Activated T-helper 1 cell treated with anti-CD3 and anti-CD28 coated beads, Interleukin-12 subunit alpha, Interleukin-12 subunit beta, Interleukin-2, Interleukin-4 antibody, amounts not matched to agents 30 ng/mL and 10 ng/mL and 1 ng/mL, durations not matched to agents 14 hours and 24 hours and 36 hours (primary cell): ENCODE data around the gene PHF1. TPM values are rescaled to one million over a fixed set of nuclear protein-coding genes. Genes with fewer than 3 reads are reported as not detected.

Experiments used
- total RNA-seq: library from RNA; stranded (reverse); gene quantifications from 2 replicates; pipeline ENCODE4 v1.2.3, GENCODE V29; 2022

Gene PHF1
- total RNA-seq, 1 donor from 2014 or later, result 38.8 TPM

Other genes starting within 250 kb of the PHF1 start
- gene COL11A2, start 218.5 kb upstream of the PHF1 start, total RNA-seq, result 0.61 and 0.65 TPM in 2 replicates
- gene RXRB, start 210.3 kb upstream of the PHF1 start, total RNA-seq, result 46.6 and 47.4 TPM in 2 replicates
- 67.1 and 68.8 TPM in 2 replicates for gene SLC39A7, start 210.1 kb upstream of the PHF1 start, total RNA-seq
- 14.8 and 15.2 TPM in 2 replicates for gene HSD17B8, start 206.4 kb upstream of the PHF1 start, total RNA-seq
- 50.7 and 53.4 TPM in 2 replicates for gene RING1, start 202.5 kb upstream of the PHF1 start, total RNA-seq
- 59.8 and 63.5 TPM in 2 replicates for gene VPS52, start 139.1 kb upstream of the PHF1 start, total RNA-seq
- gene RPS18, start 138.9 kb upstream of the PHF1 start, total RNA-seq, result 2,930 and 2,946 TPM in 2 replicates
- gene B3GALT4, start 133.9 kb upstream of the PHF1 start, total RNA-seq, result 4.4 and 5.6 TPM in 2 replicates
- gene WDR46, start 121.8 kb upstream of the PHF1 start, total RNA-seq, result 113 and 123 TPM in 2 replicates
- gene PFDN6, start 121.4 kb upstream of the PHF1 start, total RNA-seq, result 122 and 126 TPM in 2 replicates
- 27.6 and 28.0 TPM in 2 replicates for gene RGL2, start 112.1 kb upstream of the PHF1 start, total RNA-seq
- gene TAPBP, start 96.9 kb upstream of the PHF1 start, total RNA-seq, result 264 and 265 TPM in 2 replicates
- 12.5 and 14.7 TPM in 2 replicates for gene ZBTB22, start 93.3 kb upstream of the PHF1 start, total RNA-seq
- 66.3 and 69.3 TPM in 2 replicates for gene DAXX, start 88.1 kb upstream of the PHF1 start, total RNA-seq
- gene KIFC1, start 19.2 kb upstream of the PHF1 start, total RNA-seq, result 54.7 and 59.6 TPM in 2 replicates
- gene CUTA, start 7.1 kb downstream of the PHF1 start, total RNA-seq, result 131 and 137 TPM in 2 replicates
- 37.1 and 56.6 TPM in 2 replicates for gene SYNGAP1, start 9.1 kb downstream of the PHF1 start, total RNA-seq
- gene ZBTB9, start 43.6 kb downstream of the PHF1 start, total RNA-seq, result 15.8 and 17.0 TPM in 2 replicates
- 67.0 and 67.9 TPM in 2 replicates for gene BAK1, start 169.3 kb downstream of the PHF1 start, total RNA-seq
- 42.7 and 42.9 TPM in 2 replicates for gene ITPR3, start 210.3 kb downstream of the PHF1 start, total RNA-seq